HL-60 (cell line): ENCODE results near the gene PRMT5.

Source experiments
- DNase-seq, 2 experiments: peaks; one replicate each; pipeline ENCODE4 v3.0.0-alpha.2; 2010 to 2020; ENCODE audit warnings: low read depth in 1 of 2, low spot score in 1 of 2
- H3K27ac ChIP-seq: fragments of 250-450 bp; sonication (Bioruptor Pico); replicated peaks from 2 replicates; pipeline ENCODE4 v1.5.1; 2020; ENCODE audit warnings: mild to moderate bottlenecking, moderate library complexity
- H3K27me3 ChIP-seq: fragments of 250-450 bp; sonication (Bioruptor Pico); 2 replicates; pipeline ENCODE4 v1.5.1; 2021; ENCODE audit warnings: mild to moderate bottlenecking, moderate library complexity; ENCODE audit not compliant: insufficient read depth, poor library complexity, severe bottlenecking
- H3K4me3 ChIP-seq: replicated peaks from 2 replicates; pipeline ENCODE4 v1.5.1; 2011; ENCODE audit warnings: mild to moderate bottlenecking, control low read depth, low read length; ENCODE audit not compliant: insufficient read depth
- GABPA ChIP-seq: IDR thresholded peaks from 2 replicates; pipeline ENCODE4 v1.6.1; 2012; ENCODE audit warnings: low read depth
- POLR2AphosphoS5 ChIP-seq: IDR thresholded peaks from 2 replicates; pipeline ENCODE4 v1.6.1; 2012; ENCODE audit warnings: low read depth
- SPI1 ChIP-seq: IDR thresholded peaks from 2 replicates; pipeline ENCODE4 v1.6.1; 2012; ENCODE audit warnings: low read depth, mild to moderate bottlenecking, borderline replicate concordance
- TF ChIP-seq, protein P1 (sequence below): IDR thresholded peaks from 2 replicates; pipeline ENCODE4 v1.6.1; 2012; ENCODE audit warnings: low read depth; ENCODE audit not compliant: insufficient replicate concordance
- TF ChIP-seq, protein P2 (sequence below): IDR thresholded peaks from one replicate; pipeline ENCODE4 v1.5.1; 2011; ENCODE audit warnings: low read length, control low read depth, inconsistent platforms; ENCODE audit not compliant: insufficient read depth

Gene PRMT5

DNA sequence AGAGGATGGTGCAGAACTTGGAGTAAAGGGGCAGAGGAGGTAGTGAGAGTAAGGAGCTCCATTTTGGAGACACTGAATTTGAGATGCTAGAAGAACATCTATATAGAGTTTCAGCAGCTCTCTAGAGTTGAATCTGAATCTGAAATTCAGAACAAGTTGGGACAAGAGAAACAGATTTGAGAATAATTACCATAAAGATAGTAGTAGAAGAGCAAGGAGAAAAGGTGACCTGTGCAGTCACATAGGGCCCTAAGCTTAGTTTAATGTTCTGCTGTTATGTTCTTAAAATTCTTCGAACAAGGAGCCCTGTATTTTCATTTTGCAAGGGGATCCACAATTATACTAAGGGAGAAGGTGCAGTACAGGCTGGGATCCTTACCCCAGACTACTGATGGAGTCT lies 38.8 kb downstream of the PRMT5 start:
- TF ChIP-seq, protein P1, sequence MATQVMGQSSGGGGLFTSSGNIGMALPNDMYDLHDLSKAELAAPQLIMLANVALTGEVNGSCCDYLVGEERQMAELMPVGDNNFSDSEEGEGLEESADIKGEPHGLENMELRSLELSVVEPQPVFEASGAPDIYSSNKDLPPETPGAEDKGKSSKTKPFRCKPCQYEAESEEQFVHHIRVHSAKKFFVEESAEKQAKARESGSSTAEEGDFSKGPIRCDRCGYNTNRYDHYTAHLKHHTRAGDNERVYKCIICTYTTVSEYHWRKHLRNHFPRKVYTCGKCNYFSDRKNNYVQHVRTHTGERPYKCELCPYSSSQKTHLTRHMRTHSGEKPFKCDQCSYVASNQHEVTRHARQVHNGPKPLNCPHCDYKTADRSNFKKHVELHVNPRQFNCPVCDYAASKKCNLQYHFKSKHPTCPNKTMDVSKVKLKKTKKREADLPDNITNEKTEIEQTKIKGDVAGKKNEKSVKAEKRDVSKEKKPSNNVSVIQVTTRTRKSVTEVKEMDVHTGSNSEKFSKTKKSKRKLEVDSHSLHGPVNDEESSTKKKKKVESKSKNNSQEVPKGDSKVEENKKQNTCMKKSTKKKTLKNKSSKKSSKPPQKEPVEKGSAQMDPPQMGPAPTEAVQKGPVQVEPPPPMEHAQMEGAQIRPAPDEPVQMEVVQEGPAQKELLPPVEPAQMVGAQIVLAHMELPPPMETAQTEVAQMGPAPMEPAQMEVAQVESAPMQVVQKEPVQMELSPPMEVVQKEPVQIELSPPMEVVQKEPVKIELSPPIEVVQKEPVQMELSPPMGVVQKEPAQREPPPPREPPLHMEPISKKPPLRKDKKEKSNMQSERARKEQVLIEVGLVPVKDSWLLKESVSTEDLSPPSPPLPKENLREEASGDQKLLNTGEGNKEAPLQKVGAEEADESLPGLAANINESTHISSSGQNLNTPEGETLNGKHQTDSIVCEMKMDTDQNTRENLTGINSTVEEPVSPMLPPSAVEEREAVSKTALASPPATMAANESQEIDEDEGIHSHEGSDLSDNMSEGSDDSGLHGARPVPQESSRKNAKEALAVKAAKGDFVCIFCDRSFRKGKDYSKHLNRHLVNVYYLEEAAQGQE: no peak
- Histone ChIP-seq H3K27me3 (peaks cover 5% of the 10 kb centered on the region), H3K27ac (no peak overlapping the region), H3K4me3 (no peak overlapping the region)
- DNase-seq: no peak

DNA sequence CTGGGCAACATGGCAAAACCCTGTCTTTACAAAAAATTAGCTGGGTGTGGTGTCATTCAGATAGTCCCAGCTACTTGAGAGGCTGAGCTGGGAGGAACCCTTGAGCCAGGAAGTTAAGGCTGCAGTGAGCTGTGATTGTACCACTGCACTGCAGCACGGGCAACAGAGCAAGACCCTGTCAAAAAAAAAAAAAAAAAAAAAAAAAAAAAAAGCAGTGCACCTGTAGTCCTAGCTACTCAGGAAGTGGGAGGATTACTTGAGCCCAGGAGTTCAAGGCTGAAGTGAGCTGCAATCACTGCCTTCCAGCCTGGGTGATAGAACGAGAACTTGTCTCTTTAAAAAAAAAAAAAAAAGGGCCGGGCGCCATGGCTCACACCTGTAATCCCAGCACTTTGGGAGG lies 40.5 kb downstream of the PRMT5 start:
- no peak for DNase-seq
- Histone ChIP-seq H3K27ac (no peak overlapping the region), H3K4me3 (no peak overlapping the region), H3K27me3 (peaks cover 5% of the 10 kb centered on the region)
- TF ChIP-seq, protein P1: no peak
- TF ChIP-seq GABPA: no peak
- TF ChIP-seq POLR2AphosphoS5: no peak
- TF ChIP-seq, protein P2, sequence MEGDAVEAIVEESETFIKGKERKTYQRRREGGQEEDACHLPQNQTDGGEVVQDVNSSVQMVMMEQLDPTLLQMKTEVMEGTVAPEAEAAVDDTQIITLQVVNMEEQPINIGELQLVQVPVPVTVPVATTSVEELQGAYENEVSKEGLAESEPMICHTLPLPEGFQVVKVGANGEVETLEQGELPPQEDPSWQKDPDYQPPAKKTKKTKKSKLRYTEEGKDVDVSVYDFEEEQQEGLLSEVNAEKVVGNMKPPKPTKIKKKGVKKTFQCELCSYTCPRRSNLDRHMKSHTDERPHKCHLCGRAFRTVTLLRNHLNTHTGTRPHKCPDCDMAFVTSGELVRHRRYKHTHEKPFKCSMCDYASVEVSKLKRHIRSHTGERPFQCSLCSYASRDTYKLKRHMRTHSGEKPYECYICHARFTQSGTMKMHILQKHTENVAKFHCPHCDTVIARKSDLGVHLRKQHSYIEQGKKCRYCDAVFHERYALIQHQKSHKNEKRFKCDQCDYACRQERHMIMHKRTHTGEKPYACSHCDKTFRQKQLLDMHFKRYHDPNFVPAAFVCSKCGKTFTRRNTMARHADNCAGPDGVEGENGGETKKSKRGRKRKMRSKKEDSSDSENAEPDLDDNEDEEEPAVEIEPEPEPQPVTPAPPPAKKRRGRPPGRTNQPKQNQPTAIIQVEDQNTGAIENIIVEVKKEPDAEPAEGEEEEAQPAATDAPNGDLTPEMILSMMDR: no peak
- no peak for TF ChIP-seq SPI1

DNA sequence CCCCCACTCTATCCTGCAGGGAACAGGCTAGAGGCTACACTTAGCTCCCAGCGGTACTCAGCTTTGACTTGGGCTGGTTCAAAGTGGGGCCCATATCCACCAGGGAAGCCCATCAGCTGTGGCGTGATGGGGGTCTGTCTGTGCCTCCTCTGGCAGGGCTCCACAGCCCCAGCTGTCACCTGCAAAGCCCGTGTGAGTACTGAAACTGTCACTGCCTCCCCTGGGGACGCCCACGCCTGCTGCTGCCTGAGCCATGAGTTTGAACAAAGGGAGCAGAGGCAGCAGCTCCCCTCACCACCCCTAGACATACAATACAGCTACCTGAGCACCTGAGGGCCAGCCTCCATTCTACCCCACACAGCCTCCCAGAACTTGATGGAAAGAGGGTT lies 41.2 kb downstream of the PRMT5 start:
- DNase-seq: no peak
- Histone ChIP-seq H3K27ac (no peak overlapping the region), H3K4me3 (no peak overlapping the region), H3K27me3 (peaks cover 5% of the 10 kb centered on the region)
- TF ChIP-seq, protein P2: no peak
- TF ChIP-seq POLR2AphosphoS5 (no peak), GABPA (no peak), SPI1 (no peak)
- TF ChIP-seq, protein P1: no peak
